ENCODE data around the gene PRKAG2.

Gene PRKAG2

DNA sequence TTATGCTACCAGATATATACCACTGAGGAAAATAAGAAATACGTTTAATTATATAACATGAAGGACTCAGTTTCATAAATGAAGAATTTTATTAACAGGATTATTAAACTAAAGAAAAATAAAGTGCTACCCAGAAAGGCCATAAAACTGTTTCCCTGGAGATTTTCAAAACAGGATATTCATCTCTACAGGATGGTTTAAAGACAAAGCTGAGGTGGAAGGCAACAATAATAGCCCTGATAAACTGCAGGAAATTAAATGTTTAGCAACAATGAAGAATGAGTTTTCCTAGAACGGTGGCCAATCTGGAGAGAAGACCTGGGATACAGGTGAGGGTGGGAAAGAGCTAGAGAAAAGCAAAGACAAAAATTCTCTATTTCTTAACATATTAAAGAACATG, 369.1 kb downstream of the PRKAG2 start:
- DNase-seq (ENCODE audit: low spot score) (no peak), FAIRE-seq (no peak)

DNA sequence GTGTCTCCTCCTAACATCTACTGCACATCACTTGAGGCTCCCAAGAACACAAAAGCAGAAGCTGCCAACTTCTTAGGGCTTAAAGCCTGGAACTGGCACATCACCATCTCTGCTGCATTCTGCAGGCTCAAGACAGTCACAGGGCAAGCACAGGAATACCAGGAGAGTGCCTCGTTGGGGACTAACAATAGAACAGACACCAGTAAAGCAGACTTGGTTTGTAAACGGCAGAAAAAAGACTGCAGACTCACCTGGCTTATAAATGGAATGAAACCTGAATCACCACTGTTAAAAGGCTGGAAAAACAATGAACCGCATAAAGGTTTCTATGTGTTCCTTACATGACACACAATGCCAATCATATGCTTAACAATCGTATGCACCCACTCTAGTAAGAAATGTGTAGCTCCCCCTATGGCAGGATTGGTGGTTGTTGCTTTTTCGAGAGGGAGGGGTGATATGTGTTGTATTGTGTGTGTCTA, 370.0 kb downstream of the PRKAG2 start:
- no peak for FAIRE-seq
- DNase-seq (ENCODE audit: low spot score): no peak

Data from RCC 7860 (cell line).